ENCODE results near the gene DDR2. TPM values are rescaled to one million over a fixed set of nuclear protein-coding genes. Genes with fewer than 3 reads are reported as not detected.
"Not testable (repeated sequence)": the region's sequence is repeated elsewhere in the genome, so short reads cannot be mapped to it uniquely, and the experiment has no call there.

DDR2 gene
- total RNA-seq, 4 donors from 2014 or later = 15.1 to 36.9 (median 20.0) TPM

DNA sequence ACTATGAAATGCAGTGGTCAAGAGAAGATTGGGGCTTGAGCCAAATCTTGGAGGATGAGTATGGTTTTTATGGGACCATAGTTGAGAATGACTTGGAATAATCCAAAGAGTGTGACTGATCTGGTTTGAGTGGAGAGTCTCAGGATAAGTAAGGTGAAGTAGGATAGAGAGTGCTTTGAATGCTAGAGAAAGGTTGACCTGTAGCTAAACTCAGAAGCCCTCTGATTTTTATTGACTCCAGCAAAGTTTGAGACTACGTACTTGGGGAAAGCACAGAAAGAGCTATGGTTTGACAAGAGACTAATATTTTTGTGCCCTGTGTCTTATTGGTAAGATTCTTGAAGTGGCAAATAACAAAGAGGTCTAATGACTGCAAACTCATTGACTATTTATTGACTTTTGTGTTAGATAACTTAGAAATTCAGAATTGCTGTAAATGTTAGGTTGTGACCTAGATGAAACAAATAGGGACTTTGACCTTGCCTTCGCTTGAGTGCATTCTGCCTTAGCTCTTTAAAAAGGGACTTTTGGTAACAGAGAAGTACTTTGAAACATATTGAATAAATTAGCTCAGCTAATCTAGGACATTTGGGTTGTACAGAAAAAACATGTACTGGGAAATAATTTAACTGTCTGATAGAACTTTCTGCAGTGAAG, 35.6 kb upstream of the DDR2 start:
- intact Hi-C loops (cut with DNase I; ENCODE audit: low total_unique reads) = no loop called here
- no peak for DNase-seq (ENCODE audit: low spot score in 2 of 2)

DNA sequence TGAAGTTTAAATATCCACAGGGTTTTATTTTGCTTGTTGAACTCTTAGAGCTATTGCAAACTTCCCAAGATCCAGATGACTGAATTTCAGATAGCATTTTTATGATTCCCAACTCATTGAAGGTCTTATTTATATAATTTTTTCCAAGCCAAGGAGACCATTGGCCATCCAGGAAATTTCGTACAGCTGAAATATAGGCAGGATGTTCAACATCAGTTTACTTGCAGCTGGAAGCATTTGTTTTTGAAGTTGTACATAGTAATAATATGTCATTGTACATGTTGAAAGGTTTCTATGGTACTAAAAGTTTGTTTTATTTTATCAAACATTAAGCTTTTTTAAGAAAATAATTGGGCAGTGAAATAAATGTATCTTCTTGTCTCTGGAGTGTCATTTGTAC, 32.8 kb upstream of the DDR2 start:
- TF ChIP-seq, protein P1, sequence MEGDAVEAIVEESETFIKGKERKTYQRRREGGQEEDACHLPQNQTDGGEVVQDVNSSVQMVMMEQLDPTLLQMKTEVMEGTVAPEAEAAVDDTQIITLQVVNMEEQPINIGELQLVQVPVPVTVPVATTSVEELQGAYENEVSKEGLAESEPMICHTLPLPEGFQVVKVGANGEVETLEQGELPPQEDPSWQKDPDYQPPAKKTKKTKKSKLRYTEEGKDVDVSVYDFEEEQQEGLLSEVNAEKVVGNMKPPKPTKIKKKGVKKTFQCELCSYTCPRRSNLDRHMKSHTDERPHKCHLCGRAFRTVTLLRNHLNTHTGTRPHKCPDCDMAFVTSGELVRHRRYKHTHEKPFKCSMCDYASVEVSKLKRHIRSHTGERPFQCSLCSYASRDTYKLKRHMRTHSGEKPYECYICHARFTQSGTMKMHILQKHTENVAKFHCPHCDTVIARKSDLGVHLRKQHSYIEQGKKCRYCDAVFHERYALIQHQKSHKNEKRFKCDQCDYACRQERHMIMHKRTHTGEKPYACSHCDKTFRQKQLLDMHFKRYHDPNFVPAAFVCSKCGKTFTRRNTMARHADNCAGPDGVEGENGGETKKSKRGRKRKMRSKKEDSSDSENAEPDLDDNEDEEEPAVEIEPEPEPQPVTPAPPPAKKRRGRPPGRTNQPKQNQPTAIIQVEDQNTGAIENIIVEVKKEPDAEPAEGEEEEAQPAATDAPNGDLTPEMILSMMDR (IDR thresholded peaks at IDR 0.05) = no peak
- no peak for TF ChIP-seq POLR2A (IDR thresholded peaks at IDR 0.05)
- no peak overlapping the region for H3K4me3 ChIP-seq (ENCODE audit: low read depth, poor library complexity, severe bottlenecking)
- intact Hi-C loops (cut with DNase I; ENCODE audit: low total_unique reads) = no loop called here
- 87 to 92% methylated on average over 1 of the region's 1 CpG for WGBS, 2 donors
- DNase-seq (ENCODE audit: low spot score in 2 of 2) = no peak

More for the DNA sequence above, 35.6 kb upstream of the DDR2 start:
- TF ChIP-seq, protein P1 (IDR thresholded peaks at IDR 0.05) = no peak
- no peak for TF ChIP-seq POLR2A (IDR thresholded peaks at IDR 0.05)
- no peak overlapping the region for H3K4me3 ChIP-seq (ENCODE audit: low read depth, poor library complexity, severe bottlenecking)
- 60 to 76% methylated on average over 2 of the region's 2 CpGs for WGBS, 2 donors

DNA sequence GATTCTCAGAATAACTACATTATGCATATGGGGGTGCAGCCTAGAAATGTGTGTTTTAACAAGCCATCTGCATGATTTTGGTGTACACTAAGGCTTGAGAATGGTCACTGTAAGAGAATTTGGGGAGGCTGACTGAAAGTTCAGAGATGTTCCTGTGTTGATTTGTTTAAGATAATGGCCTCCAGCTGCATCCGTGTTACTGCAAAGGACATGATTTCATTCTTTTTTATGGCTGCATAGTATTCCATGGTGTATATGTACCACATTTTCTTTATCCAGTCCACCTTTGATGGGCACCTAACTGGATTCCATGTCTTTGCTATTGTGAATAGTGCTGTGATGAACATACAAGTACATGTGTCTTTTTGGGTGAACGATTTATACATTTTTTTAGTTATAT, 29.1 kb upstream of the DDR2 start:
- DNase-seq (ENCODE audit: low spot score in 2 of 2); H3K4me3 ChIP-seq (ENCODE audit: low read depth, poor library complexity, severe bottlenecking); intact Hi-C loops (cut with DNase I; ENCODE audit: low total_unique reads): not testable (repeated sequence)
- WGBS, 2 donors = 98 to 100% methylated on average over 2 of the region's 2 CpGs

DNA sequence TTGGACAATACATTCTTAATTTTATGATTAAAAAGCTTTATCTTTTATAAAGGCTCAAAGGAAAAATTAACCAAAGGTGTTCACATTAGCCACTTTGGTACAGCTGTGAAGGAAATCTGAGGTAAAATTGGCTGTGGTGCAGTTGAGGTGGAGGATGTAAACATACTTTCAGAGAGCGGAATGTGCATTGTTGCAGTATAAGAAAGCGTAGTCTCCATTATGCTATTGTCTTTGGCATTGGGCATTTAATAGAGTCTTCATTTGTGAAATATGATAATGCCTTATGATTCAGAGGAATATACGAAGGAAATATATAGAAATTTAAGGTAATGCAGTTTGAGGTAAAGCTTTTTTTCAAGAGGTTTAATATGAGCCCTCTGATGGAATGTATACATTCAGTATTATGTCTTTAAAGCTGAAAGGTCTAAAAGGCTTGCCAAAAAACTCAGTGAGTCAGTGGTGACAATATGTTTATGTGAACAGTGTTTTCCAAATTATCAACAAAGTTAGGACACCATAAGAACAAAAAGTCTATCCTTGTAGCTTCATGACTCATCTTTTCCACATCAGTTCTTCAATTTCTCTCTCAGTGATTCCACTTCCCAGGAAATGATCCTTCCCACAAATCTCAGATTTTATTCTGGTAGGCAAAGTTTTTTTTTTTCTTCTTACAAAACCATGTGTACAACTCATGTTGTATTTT, 26.9 kb upstream of the DDR2 start:
- TF ChIP-seq, protein P1 (IDR thresholded peaks at IDR 0.05) = no peak
- no peak for TF ChIP-seq POLR2A (IDR thresholded peaks at IDR 0.05)
- intact Hi-C loops (cut with DNase I; ENCODE audit: low total_unique reads) = no loop called here
- no peak overlapping the region for H3K4me3 ChIP-seq (ENCODE audit: low read depth, poor library complexity, severe bottlenecking)
- DNase-seq (ENCODE audit: low spot score in 2 of 2) = no peak
- WGBS, 2 donors = 90 to 95% methylated on average over 3 of the region's 3 CpGs

DNA sequence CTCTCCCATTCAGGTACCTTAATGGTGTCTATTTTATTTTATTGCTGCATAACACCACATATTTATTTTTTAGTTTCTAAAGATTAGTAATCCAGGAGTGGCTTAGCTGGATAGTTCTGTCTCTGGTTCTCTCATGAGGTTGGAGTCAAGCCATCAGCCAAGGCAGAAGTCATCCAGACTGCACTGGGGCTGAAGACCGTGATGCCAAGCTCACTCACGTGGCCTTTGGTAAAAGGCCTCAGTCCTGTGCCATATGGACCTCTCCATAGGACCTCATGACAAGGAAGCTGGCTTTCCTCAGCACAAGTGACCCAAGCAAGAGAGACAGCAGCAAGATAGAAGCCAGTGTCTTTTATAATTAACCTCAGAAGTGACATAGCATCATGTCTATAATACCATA, 23.0 kb upstream of the DDR2 start:
- H3K4me3 ChIP-seq (ENCODE audit: low read depth, poor library complexity, severe bottlenecking) = no peak overlapping the region
- TF ChIP-seq, protein P1 (IDR thresholded peaks at IDR 0.05) = no peak
- TF ChIP-seq POLR2A (IDR thresholded peaks at IDR 0.05) = no peak
- WGBS, 2 donors = 69 to 96% methylated on average over 2 of the region's 2 CpGs
- DNase-seq (ENCODE audit: low spot score in 2 of 2) = no peak
- intact Hi-C loops (cut with DNase I; ENCODE audit: low total_unique reads) = no loop called here

DNA sequence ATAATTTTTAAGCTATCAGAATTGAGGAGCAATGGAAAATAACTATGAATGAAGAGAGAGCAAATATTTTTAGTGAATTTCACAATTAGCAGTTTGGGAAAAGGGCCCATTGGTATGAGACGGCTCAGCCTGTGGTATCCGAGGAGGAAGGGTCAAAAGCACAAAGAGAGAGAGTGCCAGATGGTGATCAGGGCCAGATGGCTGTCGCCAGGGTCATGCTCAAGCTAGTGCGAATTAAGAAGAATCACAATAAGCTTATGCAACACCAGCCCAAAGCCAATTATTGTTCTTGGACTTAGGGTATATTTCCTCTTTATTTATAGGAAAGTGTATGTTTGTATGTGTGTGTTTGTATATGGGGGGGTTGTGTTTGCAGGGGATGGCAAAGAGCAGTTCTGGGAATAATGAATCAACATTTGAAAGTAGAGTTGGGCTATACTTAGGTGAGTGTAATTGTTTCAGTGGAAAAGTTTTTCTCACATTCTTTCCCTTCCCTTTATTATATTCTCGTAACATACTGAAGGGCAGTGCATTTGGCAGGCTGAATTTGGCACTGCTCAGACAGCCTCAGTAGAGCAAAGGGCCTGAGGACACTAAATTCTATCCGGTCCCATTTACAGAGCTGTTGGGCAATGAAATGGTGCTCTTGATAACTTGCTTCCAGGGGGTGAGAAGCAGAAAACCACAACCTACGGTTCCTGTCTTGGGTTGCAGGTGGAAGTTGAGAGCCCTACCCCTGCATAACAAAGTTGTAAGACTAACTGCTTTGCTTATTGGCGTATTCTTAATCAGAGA, 19.5 kb upstream of the DDR2 start:
- H3K4me3 ChIP-seq (ENCODE audit: low read depth, poor library complexity, severe bottlenecking) = no peak overlapping the region
- peak; percentile 76 to 91 for DNase-seq (ENCODE audit: low spot score in 2 of 2)
- intact Hi-C loops (cut with DNase I; ENCODE audit: low total_unique reads) = no loop called here
- WGBS, 2 donors = 41 to 52% methylated on average over 8 of the region's 8 CpGs
- no peak for TF ChIP-seq POLR2A (IDR thresholded peaks at IDR 0.05)
- TF ChIP-seq, protein P1 (IDR thresholded peaks at IDR 0.05) = no peak

All from lower leg skin (tissue), 4 donors.